Pancreas (tissue), 10 donors: ENCODE measurements around the gene SH3BGRL3. TPM values are rescaled to one million over a fixed set of nuclear protein-coding genes. Genes with fewer than 3 reads are reported as not detected.

ENCODE experiments used
- ATAC-seq, 4 donors: fragments of 200-7000 bp; cut with Tn5 transposase; one replicate each; pipeline versions ENCODE4 v1.8.0 to v1.9.1; 2020; ENCODE audit warnings: mild to moderate bottlenecking in 4 of 4, moderate library complexity in 4 of 4
- DNase-seq, 6 donors: peaks; one replicate each; pipeline ENCODE4 v3.0.0-alpha.2; 2020
- FAIRE-seq: peaks from 2 replicates; lab custom pipeline; 2012; peaks lifted over from hg19 to GRCh38; lab: Jason Lieb, UNC
- H3K27ac ChIP-seq, 4 donors: fragments of 200-600 bp; sonication (generic); 1 replicate in 3 of 4; 2 replicates in 1 of 4; pipeline versions ENCODE4 v1.5.0 to v1.8.0; 2020
- H3K27me3 ChIP-seq, 4 donors: fragments of 200-600 bp; one replicate each; pipeline ENCODE4 v1.8.0; 2021
- H3K36me3 ChIP-seq, 3 donors: fragments of 200-600 bp; sonication (generic) in 1 of 3; one replicate each; pipeline versions ENCODE4 v1.5.0 to v1.8.0; 2020 to 2021
- H3K4me1 ChIP-seq, 3 donors: fragments of 200-600 bp; one replicate each; pipeline ENCODE4 v1.8.0; 2021
- H3K4me3 ChIP-seq, 4 donors: fragments of 200-600 bp; sonication (generic) in 2 of 4; one replicate each; pipeline versions ENCODE4 v1.5.0 to v1.8.0; 2020 to 2021
- H3K9me3 ChIP-seq, 4 donors: fragments of 200-600 bp; one replicate each; pipeline ENCODE4 v1.8.0; 2021
- CTCF ChIP-seq, 4 donors: fragments of 200-600 bp; sonication (generic) in 3 of 4; IDR thresholded peaks; one replicate each; pipeline versions ENCODE4 v1.5.0 to v1.8.0; 2021; ENCODE audit warnings: antibody characterized with exemption in 4 of 4
- WGBS, 2 donors: extraction: QIAGEN DNeasy Blood & Tissue Kit; methylation state at CpG; one replicate each; pipeline ENCODE4 v1.1.7; 2013; 5-methylcytosine and 5-hydroxymethylcytosine counted together
- intact Hi-C, 3 donors: fragments of 100-400 bp; cut with DNase I; formaldehyde crosslinking; loops; one replicate each; pipeline versions ENCODE4 v1.11.1 to v1.14.2; 2022
- polyA plus RNA-seq, 2 donors: library from polyadenylated mRNA; stranded (reverse); fragments of 200-250 nt; gene quantifications; one replicate each; pipeline ENCODE4 v1.2.3, GENCODE V29; 2013
- total RNA-seq, 6 donors: library from RNA; stranded (reverse); fragmentation: NEBNext Ultra II Directional in 4 of 6; extraction: Animal tissue kit (Norgen Biotek cat#: 25700) in 4 of 6; gene quantifications; one replicate each; pipeline versions ENCODE4 v1.2.1 to v1.2.4, GENCODE V29; 2021 to 2023
- donor health status: healthy with polysubstance abuse.
- donor health status: DM: no; HTN: no; CAD: no; lungs with moderate emphysema.
- donor health status: DM: no; HTN: no; CAD: no.
- donor health status: control.
- donor health status: control.
- donor health status: Bipolar disorder and iron deficiency.
- donor health status: DM: yes; HTN: yes; CAD: no.
- donor health status: DM: no; HTN: no; CAD: no.
- donor health status: DM: no; HTN: no; CAD: no.
- donor health status: DM: yes; HTN: yes; CAD: no.

The SH3BGRL3 gene
- total and polyA plus RNA-seq, 8 donors = 29.1 to 109 (median 55.9) TPM

- no peak for FAIRE-seq
- no peaks in the 10 kb centered on the region for H3K36me3 ChIP-seq
- 97 to 98% methylated on average over 4 of the region's 4 CpGs for WGBS, 2 donors
These were observed 10.7 kb upstream of the SH3BGRL3 start for GRCh38 chr1:26269198-26269550.

GRCh38 chr1:26274801-26275425, 5.0 kb upstream of the SH3BGRL3 start:
- Histone ChIP-seq H3K27me3 (no peaks in the 10 kb centered on the region), H3K9me3 (no peaks in the 10 kb centered on the region), H3K4me1 (peaks cover 33 to 45% (median 36%) of the 10 kb centered on the region in 3 donors), H3K36me3 (no peaks in the 10 kb centered on the region), H3K27ac (peak overlapping the region in 2 of 4 donors; percentile 85 to 93), H3K4me3 (no peak overlapping the region)
- DNase-seq (no peak), ATAC-seq (no peak), FAIRE-seq (no peak)
- intact Hi-C loops = loop anchor here in 1 of 3 donors (5.0 kb wide), 1 partner anchor 42 kb away; the partner anchor contains the start of gene CD52
- TF ChIP-seq CTCF (IDR thresholded peaks at IDR 0.05) = no peak
- 83 to 87% methylated on average over 11 of the region's 11 CpGs for WGBS, 2 donors

More at GRCh38 chr1:26269198-26269550, 10.7 kb upstream of the SH3BGRL3 start:
- DNase-seq (no peak), ATAC-seq (no peak)
- Histone ChIP-seq H3K4me3 (no peak overlapping the region), H3K27ac (no peak overlapping the region), H3K4me1 (no peaks in the 10 kb centered on the region), H3K9me3 (no peaks in the 10 kb centered on the region), H3K27me3 (no peaks in the 10 kb centered on the region)
- intact Hi-C loops = no loop called here
- TF ChIP-seq CTCF (IDR thresholded peaks at IDR 0.05) = no peak

- no peak overlapping the region for H3K4me3 ChIP-seq
- ATAC-seq (peak; percentile 47 to 78 (median 67)), FAIRE-seq (peak; percentile 51), DNase-seq (peak in 5 of 6 donors; percentile 77 to 87 (median 84))
- WGBS, 2 donors = 36% methylated on average over 3 of the region's 3 CpGs
- H3K4me1 ChIP-seq = peaks cover 33 to 46% (median 36%) of the 10 kb centered on the region in 3 donors
- TF ChIP-seq CTCF (IDR thresholded peaks at IDR 0.05) = peak in 3 of 4 donors; percentile 61 to 71 (median 70)
- no peaks in the 10 kb centered on the region for H3K36me3 ChIP-seq
- peak overlapping the region; percentile 63 to 93 (median 89) for H3K27ac ChIP-seq
- H3K9me3 ChIP-seq = no peaks in the 10 kb centered on the region
- H3K27me3 ChIP-seq = no peaks in the 10 kb centered on the region
- intact Hi-C loops = loop anchor here in 1 of 3 donors (5.0 kb wide), 1 partner anchor 41 kb away; the partner anchor contains the start of gene CD52
These were observed 4.1 kb upstream of the SH3BGRL3 start for GRCh38 chr1:26275580-26276431.

GRCh38 chr1:26276432-26276838, 3.5 kb upstream of the SH3BGRL3 start:
- 50 to 58% methylated on average over 2 of the region's 2 CpGs for WGBS, 2 donors
- H3K9me3 ChIP-seq = no peaks in the 10 kb centered on the region
- no peaks in the 10 kb centered on the region for H3K36me3 ChIP-seq
- DNase-seq (peak in 3 of 6 donors; percentile 33 to 70 (median 44)), FAIRE-seq (no peak), ATAC-seq (no peak)
- no peak for TF ChIP-seq CTCF (IDR thresholded peaks at IDR 0.05)
- intact Hi-C loops = loop anchor here in 1 of 3 donors (5.0 kb wide), 1 partner anchor 41 kb away; the partner anchor contains the start of gene CD52
- peak overlapping the region; percentile 62 to 93 (median 89) for H3K27ac ChIP-seq
- H3K4me1 ChIP-seq = peaks cover 33 to 52% (median 36%) of the 10 kb centered on the region in 3 donors
- no peaks in the 10 kb centered on the region for H3K27me3 ChIP-seq
- H3K4me3 ChIP-seq = no peak overlapping the region
